HG03469 (cell line): ENCODE data around the gene CACNB2.

Experiments
- ATAC-seq: cut with Tn5 transposase; IDR thresholded peaks from one replicate; pipeline ENCODE4 v1.9.1; 2021; ENCODE audit warnings: mild to moderate bottlenecking, moderate library complexity, moderate number of reproducible peaks; ENCODE audit not compliant: unreplicated experiment

CACNB2 gene

GRCh38 chr10:18140149-18140956 lies at the start of gene CACNB2:
TSS of gene CACNB2 (plus strand) at chr10:18140424.
- ATAC-seq, result no peak

GRCh38 chr10:18094332-18094731 lies 45.9 kb upstream of the CACNB2 start:
- no peak for ATAC-seq

DNA sequence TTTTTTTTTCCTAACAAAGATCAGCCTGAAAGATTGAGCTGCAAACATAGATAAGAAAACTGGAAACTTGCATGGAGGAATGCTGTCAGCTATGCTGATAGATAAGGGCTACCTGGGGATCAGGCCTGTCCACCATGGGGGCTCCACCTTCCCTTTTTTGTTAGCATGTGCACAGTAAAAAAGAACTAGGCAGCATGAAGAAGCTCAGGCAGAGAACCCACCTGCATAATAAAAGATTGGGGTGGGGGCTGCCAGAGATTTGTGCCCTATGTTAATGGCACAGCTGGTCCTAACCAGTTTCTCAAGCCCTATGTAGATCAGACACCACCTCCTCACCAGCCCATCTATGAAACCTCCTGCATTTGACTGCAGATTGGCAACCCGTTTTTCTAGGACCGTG lies 45.4 kb upstream of the CACNB2 start:
- ATAC-seq, result no peak

GRCh38 chr10:18097524-18097923 lies 42.7 kb upstream of the CACNB2 start:
- no peak for ATAC-seq

DNA sequence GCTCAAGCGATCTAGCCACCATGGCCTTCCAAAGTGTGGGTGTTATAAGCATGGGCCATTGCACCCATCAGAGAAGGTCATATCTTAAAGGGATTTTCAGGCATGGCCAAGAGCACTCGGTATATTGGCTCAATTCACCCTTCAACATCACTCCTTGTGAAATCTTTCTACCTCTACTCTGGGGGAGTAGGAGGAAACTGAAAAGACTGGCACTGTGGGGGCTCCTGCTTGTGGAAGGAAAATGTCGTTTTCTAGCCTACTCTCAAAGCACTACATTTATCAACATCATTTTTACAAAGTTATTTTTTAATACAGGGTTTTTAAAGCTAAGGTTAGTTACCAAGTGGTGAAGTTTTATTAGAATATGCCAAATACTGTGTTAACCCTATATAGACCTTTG lies 42.0 kb upstream of the CACNB2 start:
- ATAC-seq, result no peak

GRCh38 chr10:18099415-18099814 lies 40.8 kb upstream of the CACNB2 start:
- no peak for ATAC-seq

DNA sequence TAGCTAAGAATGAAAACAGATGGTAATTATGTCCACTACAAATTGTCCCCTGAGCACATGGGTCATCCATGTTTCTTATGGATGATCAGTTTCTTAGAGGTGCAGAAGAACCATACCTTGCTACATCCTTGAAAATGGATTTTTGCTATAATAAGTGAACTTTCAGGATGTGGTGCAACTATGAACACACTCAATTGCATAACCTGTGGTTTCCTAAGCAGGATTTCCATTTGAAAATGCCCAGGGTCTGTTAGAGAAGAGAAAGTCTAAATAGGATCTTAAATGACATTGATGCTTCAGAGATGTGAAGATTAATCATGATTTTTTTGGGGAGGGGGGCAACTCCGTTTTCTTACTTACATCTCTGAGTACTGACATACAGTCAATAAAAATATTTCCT lies 39.6 kb upstream of the CACNB2 start:
- ATAC-seq, result no peak

DNA sequence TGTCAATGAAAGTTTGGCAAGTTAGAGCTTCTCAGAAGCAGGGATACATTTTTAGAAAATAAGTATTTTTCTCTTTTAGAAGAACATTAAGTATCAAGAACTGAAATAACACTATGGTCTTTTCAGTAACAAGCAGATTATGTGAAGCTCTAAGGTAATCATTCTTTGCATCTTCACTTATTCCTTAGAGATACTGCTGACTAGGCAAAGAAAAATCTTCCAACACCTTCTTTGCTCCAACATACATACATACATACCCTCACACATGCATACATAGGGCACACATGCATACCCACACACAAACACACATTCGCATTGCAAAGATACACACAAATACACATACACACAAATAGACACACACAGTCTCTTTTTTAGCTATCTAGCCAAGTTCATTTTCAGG lies 37.8 kb upstream of the CACNB2 start:
- ATAC-seq, result no peak

DNA sequence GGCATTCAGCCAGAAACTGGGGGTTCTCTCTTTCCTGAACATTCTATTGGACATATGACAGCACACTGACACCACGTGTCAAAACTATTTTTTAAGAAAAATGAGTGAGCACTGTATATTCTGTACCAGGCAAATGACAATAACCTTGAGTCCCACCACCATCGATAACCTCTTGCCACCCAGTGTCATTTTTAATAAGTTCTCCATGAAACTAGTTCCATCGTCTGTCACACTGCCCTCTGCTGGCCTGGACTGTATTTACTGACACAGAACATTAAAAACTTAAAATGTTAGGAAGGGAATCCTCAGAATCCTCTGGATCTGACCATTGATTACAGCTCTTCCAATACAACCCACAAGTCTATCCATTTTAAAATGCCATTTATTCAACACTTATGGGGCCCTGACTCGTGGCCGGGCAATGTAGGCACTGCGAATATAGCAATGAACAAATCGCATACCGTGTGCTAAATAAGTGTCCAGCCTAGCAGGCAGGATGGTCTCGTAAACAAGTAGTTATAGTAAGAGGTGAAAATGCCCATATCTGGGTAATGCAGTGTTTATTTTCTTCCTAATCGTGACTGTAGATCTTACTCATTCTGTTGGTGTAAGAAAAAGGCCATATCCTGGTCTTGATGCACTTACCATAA lies 35.9 kb upstream of the CACNB2 start:
- ATAC-seq, result no peak

GRCh38 chr10:18109341-18109870 lies 30.8 kb upstream of the CACNB2 start:
- ATAC-seq, result no peak

DNA sequence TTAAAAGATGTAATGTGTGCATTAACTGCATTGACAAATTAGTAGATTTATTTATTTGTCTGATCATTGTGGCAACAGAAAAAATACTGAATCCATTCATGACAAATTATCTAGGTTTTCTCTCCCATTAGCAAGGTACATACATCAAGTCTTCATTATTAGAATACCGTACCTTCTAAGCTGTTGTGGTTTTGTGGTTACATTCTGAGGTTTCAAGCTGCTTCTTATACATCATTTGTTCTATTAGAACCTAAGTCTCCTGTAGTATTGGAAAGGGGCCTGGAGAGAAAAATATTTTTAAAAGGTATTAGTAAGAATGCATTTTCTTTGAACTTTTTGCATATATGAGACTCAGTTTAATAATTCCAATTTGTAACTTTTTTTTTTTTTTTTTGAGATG lies 26.3 kb upstream of the CACNB2 start:
- ATAC-seq, result no peak

- no peak for ATAC-seq
Measured at GRCh38 chr10:18117276-18117675, 22.9 kb upstream of the CACNB2 start.

GRCh38 chr10:18122753-18123152 lies 17.5 kb upstream of the CACNB2 start:
- no peak for ATAC-seq

DNA sequence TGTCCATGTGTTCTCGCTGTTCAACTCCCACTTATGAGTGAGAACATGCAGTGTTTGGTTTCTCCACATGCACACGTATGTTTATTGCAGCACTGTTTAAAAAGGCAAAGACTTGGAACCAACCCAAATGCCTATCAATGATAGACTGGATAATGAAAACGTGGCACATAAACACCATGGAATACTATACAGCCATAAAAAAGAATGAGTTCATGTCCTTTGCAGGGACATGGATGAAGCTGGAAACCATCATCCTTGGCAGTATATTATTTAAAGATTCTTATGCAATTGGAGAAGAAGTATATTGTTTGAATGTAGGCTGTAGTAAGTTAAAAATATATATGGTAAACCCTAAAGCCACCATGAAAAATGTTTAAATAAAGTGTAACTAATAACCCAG lies 7.2 kb upstream of the CACNB2 start:
- no peak for ATAC-seq

- no peak for ATAC-seq
Measured at GRCh38 chr10:18134509-18134908, 5.7 kb upstream of the CACNB2 start.

GRCh38 chr10:18134921-18135320 lies 5.3 kb upstream of the CACNB2 start:
- no peak for ATAC-seq

DNA sequence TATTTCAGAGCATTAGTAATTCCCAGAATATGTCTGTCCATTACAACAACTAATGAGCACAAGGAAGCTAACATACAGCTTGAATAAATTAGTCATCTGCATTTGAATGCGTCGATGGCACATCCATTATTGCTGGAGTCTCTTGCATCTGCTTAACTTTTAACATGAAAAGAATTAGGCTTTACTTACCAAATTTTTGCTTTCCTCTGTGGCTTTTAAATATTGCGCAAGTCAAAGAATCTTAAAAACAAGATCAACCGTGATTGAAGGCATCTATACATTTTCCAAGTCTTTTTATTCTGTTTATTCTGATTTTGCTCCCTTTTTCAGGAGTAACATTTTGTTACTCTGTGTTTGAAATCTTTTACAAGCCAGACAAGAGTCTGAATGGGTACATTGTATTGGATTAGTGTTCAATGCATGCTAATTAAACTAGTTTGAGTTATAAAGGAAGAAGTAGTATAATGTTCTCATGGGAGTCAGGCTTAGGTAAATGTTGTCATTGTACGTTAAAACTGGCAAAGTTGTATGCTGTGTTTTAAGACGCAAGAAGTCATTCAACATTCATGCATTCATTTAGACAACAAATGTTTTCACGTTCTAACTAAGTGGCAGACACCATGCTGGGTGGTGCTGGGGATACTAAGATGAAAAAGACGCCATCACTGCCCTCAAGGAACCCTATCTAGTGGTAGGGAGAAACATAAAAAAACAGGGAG lies 4.0 kb upstream of the CACNB2 start:
- ATAC-seq, result no peak

DNA sequence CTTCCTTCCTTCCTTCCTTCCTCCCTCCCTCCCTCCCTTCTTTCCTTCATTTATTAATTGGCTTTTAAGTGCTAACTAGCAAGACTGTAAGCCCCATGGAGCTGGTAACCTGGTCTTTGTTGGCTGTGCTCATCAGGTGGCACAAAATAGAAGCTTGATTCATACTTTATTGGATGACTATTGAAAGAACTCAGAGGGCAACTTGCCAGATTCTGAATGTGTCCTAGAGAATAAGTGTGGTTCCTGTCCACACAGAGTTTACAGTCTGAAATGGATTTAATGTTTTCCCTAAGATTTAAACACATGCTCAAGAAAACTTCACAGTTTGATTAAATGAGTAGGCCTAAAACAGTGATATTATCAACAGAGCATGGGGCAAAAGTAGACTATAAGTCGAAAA lies 3.1 kb upstream of the CACNB2 start:
- ATAC-seq, result no peak

DNA sequence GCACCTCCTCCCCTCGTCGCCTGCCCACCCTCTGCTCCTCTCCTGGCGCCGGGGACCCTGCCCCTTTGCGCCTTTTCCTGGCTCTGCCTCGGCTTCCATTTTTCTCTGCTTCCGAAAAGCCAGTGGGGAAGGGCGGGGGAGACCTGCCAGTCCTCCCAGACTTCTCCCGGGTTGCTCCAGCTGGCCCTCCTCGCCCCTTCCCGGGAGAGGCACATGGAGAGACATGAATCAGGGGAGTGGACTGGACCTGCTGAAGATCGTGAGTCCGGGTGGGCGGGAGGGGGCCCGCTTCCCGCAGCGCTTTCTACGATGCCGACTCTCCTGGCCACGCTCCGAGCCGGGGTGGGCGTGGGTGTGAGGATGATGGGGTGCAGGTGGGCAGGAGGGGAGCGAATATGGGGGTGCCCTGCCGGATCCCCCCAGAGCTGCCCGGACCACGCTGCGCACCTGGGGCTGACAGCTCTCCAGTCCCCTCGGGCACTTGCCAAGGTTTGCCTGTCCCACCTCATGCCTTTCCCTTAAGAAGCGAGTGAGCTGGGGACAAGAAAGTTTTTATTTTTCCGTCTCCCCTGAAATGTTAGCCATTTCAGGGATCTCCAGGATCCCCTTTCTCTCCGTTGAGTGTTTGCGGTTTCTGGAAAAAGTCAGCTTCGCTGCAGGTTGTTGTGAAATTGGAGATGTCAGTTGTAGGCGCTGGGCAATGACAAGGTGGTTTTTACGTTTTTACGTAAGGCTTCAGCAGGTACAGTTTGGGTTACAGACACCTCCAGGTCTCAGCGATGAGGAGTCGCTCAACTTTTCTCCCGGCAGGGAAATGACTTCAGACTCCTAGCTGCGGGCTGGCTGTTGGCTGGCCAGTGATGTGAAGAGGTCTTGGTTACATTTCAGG lies 977 bp downstream of the CACNB2 start:
- ATAC-seq, result no peak

- ATAC-seq, result no peak
Measured at GRCh38 chr10:18142151-18142550, 1.9 kb downstream of the CACNB2 start.

GRCh38 chr10:18144396-18144795 lies 4.2 kb downstream of the CACNB2 start:
- ATAC-seq, result no peak
